Endothelial cell of umbilical vein (primary cell): ENCODE measurements around the gene ETHE1.

Source experiments
- EZH2 ChIP-seq: IDR thresholded peaks from 2 replicates; pipeline ENCODE4 v1.6.1; 2012; ENCODE audit warnings: borderline replicate concordance, low read depth, mild to moderate bottlenecking, moderate library complexity, low read length, inconsistent platforms; ENCODE audit not compliant: severe bottlenecking
- FOS ChIP-seq: IDR thresholded peaks from 2 replicates; pipeline ENCODE4 v1.6.1; 2011; ENCODE audit warnings: mild to moderate bottlenecking, low read length, moderate library complexity, borderline replicate concordance; ENCODE audit not compliant: insufficient read depth
- GATA2 ChIP-seq: IDR thresholded peaks from 2 replicates; pipeline ENCODE4 v1.7.0; 2011; ENCODE audit warnings: low read depth, mild to moderate bottlenecking, moderate library complexity, mixed read lengths, low read length; ENCODE audit not compliant: insufficient read length, insufficient read depth
- JUN ChIP-seq: IDR thresholded peaks from 2 replicates; pipeline ENCODE4 v1.6.1; 2011; ENCODE audit warnings: borderline replicate concordance, low read depth; ENCODE audit not compliant: insufficient read length, insufficient read depth
- MYC ChIP-seq: IDR thresholded peaks from one replicate; pipeline ENCODE4 v1.6.1; 2011; ENCODE audit warnings: mild to moderate bottlenecking, low read depth, low read length
- POLR2A ChIP-seq: IDR thresholded peaks from 2 replicates; pipeline ENCODE4 v1.6.1; 2012; ENCODE audit warnings: low read depth, mild to moderate bottlenecking, control low read depth, low read length
- POLR2AphosphoS5 ChIP-seq: IDR thresholded peaks from 2 replicates; pipeline ENCODE4 v1.6.1; 2012; ENCODE audit warnings: low read depth, mild to moderate bottlenecking, control low read depth, low read length, moderate library complexity; ENCODE audit not compliant: insufficient read depth
- TF ChIP-seq, protein P1 (sequence below), 2 donors: IDR thresholded peaks; 1 replicate in 1 of 2; 2 replicates in 1 of 2; pipeline ENCODE4 v1.5.1; 2011; ENCODE audit warnings: low read length in 2 of 2, mild to moderate bottlenecking in 2 of 2, moderate library complexity in 2 of 2, control low read depth in 1 of 2, inconsistent platforms in 1 of 2, low read depth in 1 of 2; ENCODE audit not compliant: insufficient read depth in 1 of 2; ENCODE audit errors: extremely low read depth in 1 of 2
- TF ChIP-seq, protein P2 (sequence below): IDR thresholded peaks from 2 replicates; pipeline ENCODE4 v1.6.1; 2011; ENCODE audit not compliant: insufficient read depth, insufficient read length

DNA sequence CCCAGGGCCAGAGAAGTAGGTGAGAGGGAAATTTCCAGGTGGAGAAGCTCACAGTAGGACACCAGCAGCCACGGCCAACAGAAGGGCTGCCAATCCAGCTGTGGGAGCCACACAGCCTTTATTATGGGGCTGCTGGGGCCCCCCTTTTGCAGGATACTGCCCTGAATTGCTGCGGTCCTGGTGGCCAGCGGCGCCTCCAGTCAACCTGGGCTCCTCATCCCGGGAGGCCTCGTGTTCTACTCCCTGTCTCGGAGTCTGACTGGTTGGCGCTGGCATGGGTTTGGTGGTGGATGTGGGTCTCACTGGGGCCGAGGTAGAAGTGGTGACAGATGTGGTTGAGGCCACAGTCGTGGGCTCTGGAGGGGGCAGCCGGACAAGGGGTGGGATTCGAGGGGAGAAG lies 65.7 kb downstream of the ETHE1 start:
- TF ChIP-seq, protein P1, sequence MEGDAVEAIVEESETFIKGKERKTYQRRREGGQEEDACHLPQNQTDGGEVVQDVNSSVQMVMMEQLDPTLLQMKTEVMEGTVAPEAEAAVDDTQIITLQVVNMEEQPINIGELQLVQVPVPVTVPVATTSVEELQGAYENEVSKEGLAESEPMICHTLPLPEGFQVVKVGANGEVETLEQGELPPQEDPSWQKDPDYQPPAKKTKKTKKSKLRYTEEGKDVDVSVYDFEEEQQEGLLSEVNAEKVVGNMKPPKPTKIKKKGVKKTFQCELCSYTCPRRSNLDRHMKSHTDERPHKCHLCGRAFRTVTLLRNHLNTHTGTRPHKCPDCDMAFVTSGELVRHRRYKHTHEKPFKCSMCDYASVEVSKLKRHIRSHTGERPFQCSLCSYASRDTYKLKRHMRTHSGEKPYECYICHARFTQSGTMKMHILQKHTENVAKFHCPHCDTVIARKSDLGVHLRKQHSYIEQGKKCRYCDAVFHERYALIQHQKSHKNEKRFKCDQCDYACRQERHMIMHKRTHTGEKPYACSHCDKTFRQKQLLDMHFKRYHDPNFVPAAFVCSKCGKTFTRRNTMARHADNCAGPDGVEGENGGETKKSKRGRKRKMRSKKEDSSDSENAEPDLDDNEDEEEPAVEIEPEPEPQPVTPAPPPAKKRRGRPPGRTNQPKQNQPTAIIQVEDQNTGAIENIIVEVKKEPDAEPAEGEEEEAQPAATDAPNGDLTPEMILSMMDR (IDR thresholded peaks at IDR 0.05; ENCODE audit: extremely low read depth in 1 of 2, insufficient read depth in 1 of 2, low read depth in 1 of 2, low read length in 2 of 2), result no peak
- TF ChIP-seq POLR2A (no peak), POLR2AphosphoS5 (no peak), EZH2 (no peak), MYC (no peak), JUN (no peak), FOS (no peak), GATA2 (no peak)
- TF ChIP-seq, protein P2, sequence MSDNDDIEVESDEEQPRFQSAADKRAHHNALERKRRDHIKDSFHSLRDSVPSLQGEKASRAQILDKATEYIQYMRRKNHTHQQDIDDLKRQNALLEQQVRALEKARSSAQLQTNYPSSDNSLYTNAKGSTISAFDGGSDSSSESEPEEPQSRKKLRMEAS, result no peak
